HCT116 (cell line): ENCODE data around the gene ALLC. TPM values are rescaled to one million over a fixed set of nuclear protein-coding genes. Genes with fewer than 3 reads are reported as not detected.

Source experiments
- ATAC-seq: fragments of 200-7000 bp; cut with Tn5 transposase; 2 replicates; pipeline ENCODE4 v1.9.1; 2020; ENCODE audit warnings: mild to moderate bottlenecking, moderate library complexity
- BruUV-seq: library from RNA; stranded (reverse); fragments of 400-500 nt; replicated peaks from 2 replicates; lab custom pipeline; 2021; lab: Mats Ljungman, UMichigan
- CTCF ChIA-PET: fragments of 300-600 bp; sonication (Branson Sonifier 250); formaldehyde crosslinking; loops from one replicate; lab custom pipeline; 2021; ENCODE audit warnings: antibody characterized with exemption; lab: Charles Lee
- POLR2A ChIA-PET: fragments of 300-600, 350-600 bp; sonication (Branson Sonifier 250); formaldehyde crosslinking; loops from one replicate; lab custom pipeline; 2021; ENCODE audit warnings: antibody characterized with exemption; lab: Charles Lee
- RAD21 ChIA-PET, 2 experiments: fragments of 300-600 bp; sonication (Branson Sonifier 250); formaldehyde crosslinking; loops; one replicate each; lab custom pipeline; 2023; ENCODE audit warnings: low total read pairs in 2 of 2; ENCODE audit not compliant: uncharacterized antibody in 2 of 2, unreplicated experiment in 2 of 2, low non-redundant PET in 1 of 2; lab: Charles Lee
- DNase-seq: peaks from one replicate; pipeline ENCODE4 v3.0.0-alpha.2; 2010; ENCODE audit warnings: low read depth, low spot score
- H2AFZ ChIP-seq: fragments of 200-600 bp; shearing (Covaris generic), sonication (generic); 2 replicates; pipeline ENCODE4 v1.6.1; 2017; ENCODE audit warnings: low read depth, mixed run types, mixed read lengths, antibody characterized with exemption, low read length; ENCODE audit not compliant: poor library complexity, severe bottlenecking
- H3K27ac ChIP-seq: 2 replicates; pipeline ENCODE4 v1.5.1; 2012; ENCODE audit warnings: low read depth, low read length
- H3K27me3 ChIP-seq: fragments of 200-600 bp; sonication (generic); 2 replicates; pipeline ENCODE4 v1.6.1; 2016; ENCODE audit warnings: mixed run types, low read length, mixed read lengths; ENCODE audit not compliant: insufficient read depth
- H3K36me3 ChIP-seq, 2 experiments: fragments of 200-500 bp in 1 of 2; fragments of 200-600 bp in 1 of 2; sonication (Bioruptor generic) in 1 of 2; sonication (generic) in 1 of 2; 2 replicates each; pipeline versions ENCODE4 v1.5.1 to v1.6.1; 2014 to 2016; ENCODE audit warnings: low read length in 2 of 2, inconsistent platforms in 1 of 2, mixed read lengths in 1 of 2, mixed run types in 1 of 2; ENCODE audit not compliant: insufficient read depth in 2 of 2, control insufficient read depth in 1 of 2
- H3K4me1 ChIP-seq, 2 experiments: fragments of 200-600 bp in 1 of 2; sonication (generic) in 1 of 2; 2 replicates each; pipeline versions ENCODE4 v1.5.1 to v1.6.1; 2012 to 2017; ENCODE audit warnings: low read length in 2 of 2, inconsistent platforms in 1 of 2, mild to moderate bottlenecking in 1 of 2, mixed read lengths in 1 of 2, mixed run types in 1 of 2, moderate library complexity in 1 of 2; ENCODE audit not compliant: insufficient read depth in 2 of 2, control insufficient read depth in 1 of 2
- H3K4me2 ChIP-seq: fragments of 200-600 bp; sonication (generic); 2 replicates; pipeline ENCODE4 v1.6.1; 2017; ENCODE audit warnings: mixed run types, low read length, mixed read lengths
- H3K4me3 ChIP-seq, 2 experiments: fragments of 200-600 bp in 1 of 2; sonication (generic) in 1 of 2; replicated peaks in 1 of 2; 2 replicates each; pipeline ENCODE4 v1.5.1; 2011 to 2016; ENCODE audit warnings: low read length in 2 of 2, control low read depth in 1 of 2, low read depth in 1 of 2, mild to moderate bottlenecking in 1 of 2, mixed read lengths in 1 of 2, mixed run types in 1 of 2
- H3K79me2 ChIP-seq: fragments of 200-600 bp; sonication (generic); 2 replicates; pipeline ENCODE4 v1.6.1; 2017; ENCODE audit warnings: mild to moderate bottlenecking, mixed run types, low read length, moderate library complexity, mixed read lengths; ENCODE audit not compliant: insufficient read depth
- H3K9ac ChIP-seq: fragments of 200-600 bp; sonication (generic); 2 replicates; pipeline ENCODE4 v1.6.1; 2016; ENCODE audit warnings: low read length, mixed read lengths
- H3K9me2 ChIP-seq: fragments of 200-600 bp; sonication (generic), shearing (Covaris generic); 2 replicates; pipeline ENCODE4 v1.6.1; 2017; ENCODE audit warnings: mixed run types, mild to moderate bottlenecking, moderate library complexity; ENCODE audit not compliant: insufficient read depth
- H3K9me3 ChIP-seq, 2 experiments: fragments of 200-500 bp in 1 of 2; fragments of 200-600 bp in 1 of 2; sonication (Bioruptor generic) in 1 of 2; sonication (generic) in 1 of 2; 2 replicates each; pipeline ENCODE4 v1.6.1; 2014 to 2017; ENCODE audit warnings: low read length in 2 of 2, mixed read lengths in 2 of 2, inconsistent platforms in 1 of 2, low read depth in 1 of 2, mild to moderate bottlenecking in 1 of 2, mixed run types in 1 of 2, moderate library complexity in 1 of 2; ENCODE audit not compliant: control insufficient read depth in 1 of 2, insufficient read depth in 1 of 2
- H4K20me1 ChIP-seq: fragments of 200-600 bp; sonication (generic), shearing (Covaris generic); 2 replicates; pipeline ENCODE4 v1.6.1; 2017; ENCODE audit warnings: mixed run types, mild to moderate bottlenecking, moderate library complexity; ENCODE audit not compliant: insufficient read depth
- CBX3 ChIP-seq: IDR thresholded peaks from 2 replicates; pipeline ENCODE4 v1.6.1; 2012; ENCODE audit warnings: low read depth
- CEBPB ChIP-seq: IDR thresholded peaks from 2 replicates; pipeline ENCODE4 v1.6.1; 2012; ENCODE audit warnings: low read depth
- CTCF ChIP-seq, 3 experiments: fragments of 200-600 bp in 1 of 3; sonication (generic) in 1 of 3; IDR thresholded peaks in 2 of 3; conservative IDR thresholded peaks in 1 of 3; 2 replicates each; pipeline ENCODE4 v1.5.1; 2012 to 2017; ENCODE audit warnings: low read depth in 2 of 3, low read length in 2 of 3, antibody characterized with exemption in 1 of 3, borderline replicate concordance in 1 of 3, control low read depth in 1 of 3, mild to moderate bottlenecking in 1 of 3, mixed read lengths in 1 of 3, mixed run types in 1 of 3, moderate library complexity in 1 of 3; ENCODE audit not compliant: insufficient read depth in 1 of 3
- FOSL1 ChIP-seq: IDR thresholded peaks from 2 replicates; pipeline ENCODE4 v1.6.1; 2012; ENCODE audit warnings: low read depth
- RAD21 ChIP-seq: IDR thresholded peaks from 2 replicates; pipeline ENCODE4 v1.6.1; 2012; ENCODE audit warnings: low read depth, mild to moderate bottlenecking
- SRF ChIP-seq: IDR thresholded peaks from 2 replicates; pipeline ENCODE4 v1.6.1; 2012; ENCODE audit warnings: low read depth
- YY1 ChIP-seq: IDR thresholded peaks from 2 replicates; pipeline ENCODE4 v1.6.1; 2011; ENCODE audit warnings: low read length, low read depth, moderate library complexity, mild to moderate bottlenecking; ENCODE audit not compliant: insufficient replicate concordance; ENCODE audit errors: extremely low read depth
- ZNF274 ChIP-seq: fragments of 200-500 bp; sonication (Bioruptor generic); IDR thresholded peaks from 2 replicates; pipeline ENCODE4 v1.6.1; 2014; ENCODE audit warnings: mild to moderate bottlenecking, low read depth, low read length, inconsistent platforms
- intact Hi-C: fragments of 100-400 bp; cut with micrococcal nuclease; formaldehyde crosslinking; loops from 2 replicates; pipeline ENCODE4 v1.10.0; 2022
- total RNA-seq: library from RNA; stranded (reverse); gene quantifications from one replicate; pipeline ENCODE4 v1.2.1, GENCODE V29; 2021; ENCODE audit not compliant: unreplicated experiment

Gene ALLC
- total RNA-seq, 1 experiment from 2014 or later, result not detected

GRCh38 chr2:3610881-3611505 is 47.0 kb upstream of the ALLC start:
- Histone ChIP-seq H3K9me3 (0 out of 4 replicates have a peak, but pooled peaks cover 0 to 3% of the 10 kb centered on the region in 2 experiments), H2AFZ (no peak overlapping the region), H3K4me2 (no peak overlapping the region), H3K4me1 (peaks cover 0 to 3% of the 10 kb centered on the region in 2 experiments; a peak in 2 of 4 replicates), H3K4me3 (no peak overlapping the region), H3K79me2 (no peaks in the 10 kb centered on the region), H3K27ac (no peak overlapping the region), H3K27me3 (no peaks in the 10 kb centered on the region), H3K9me2 (no peaks in the 10 kb centered on the region), H3K36me3 (no peaks in the 10 kb centered on the region), H3K9ac (no peak overlapping the region), H4K20me1 (no peaks in the 10 kb centered on the region)
- POLR2A ChIA-PET, result no interaction called here
- DNase-seq (no peak), ATAC-seq (no peak)
- RAD21 ChIA-PET, result no interaction called here
- CTCF ChIA-PET, result no interaction called here
- no TSS peak for BruUV-seq
- intact Hi-C loops, result no loop called here
- TF ChIP-seq FOSL1, result no peak
- no peak for TF ChIP-seq CTCF (IDR thresholded peaks at IDR 0.05 in 2 of 3, conservative IDR thresholded peaks at IDR 0.05 in 1 of 3; ENCODE audit: borderline replicate concordance in 1 of 3, insufficient read depth in 1 of 3, low read depth in 2 of 3, low read length in 2 of 3)
- TF ChIP-seq YY1, result no peak
- TF ChIP-seq ZNF274, result no peak
- no peak for TF ChIP-seq CEBPB

GRCh38 chr2:3611589-3611988 is 46.4 kb upstream of the ALLC start:
- Histone ChIP-seq H3K4me2 (no peak overlapping the region), H3K79me2 (no peaks in the 10 kb centered on the region), H3K9me3 (0 out of 4 replicates have a peak, but pooled peaks cover 0 to 3% of the 10 kb centered on the region in 2 experiments), H3K27me3 (no peaks in the 10 kb centered on the region), H3K4me1 (no peaks in the 10 kb centered on the region), H3K36me3 (no peaks in the 10 kb centered on the region), H4K20me1 (no peaks in the 10 kb centered on the region), H2AFZ (no peak overlapping the region), H3K9ac (no peak overlapping the region)
- no peak for ATAC-seq
- POLR2A ChIA-PET, result no interaction called here
- no TSS peak for BruUV-seq
- intact Hi-C loops, result no loop called here
- TF ChIP-seq RAD21 (no peak), CBX3 (no peak), SRF (no peak)
- TF ChIP-seq, all 23 proteins: peak for 0
- ChIA-PET RAD21 (no interaction called here), CTCF (no interaction called here)
- Histone ChIP-seq H3K9me2 (no peaks in the 10 kb centered on the region), H3K4me3 (no peak overlapping the region), H3K27ac (no peak overlapping the region)
- DNase-seq, result no peak
